ENCODE results near the gene CNMD.

- TF ChIP-seq, protein P1, sequence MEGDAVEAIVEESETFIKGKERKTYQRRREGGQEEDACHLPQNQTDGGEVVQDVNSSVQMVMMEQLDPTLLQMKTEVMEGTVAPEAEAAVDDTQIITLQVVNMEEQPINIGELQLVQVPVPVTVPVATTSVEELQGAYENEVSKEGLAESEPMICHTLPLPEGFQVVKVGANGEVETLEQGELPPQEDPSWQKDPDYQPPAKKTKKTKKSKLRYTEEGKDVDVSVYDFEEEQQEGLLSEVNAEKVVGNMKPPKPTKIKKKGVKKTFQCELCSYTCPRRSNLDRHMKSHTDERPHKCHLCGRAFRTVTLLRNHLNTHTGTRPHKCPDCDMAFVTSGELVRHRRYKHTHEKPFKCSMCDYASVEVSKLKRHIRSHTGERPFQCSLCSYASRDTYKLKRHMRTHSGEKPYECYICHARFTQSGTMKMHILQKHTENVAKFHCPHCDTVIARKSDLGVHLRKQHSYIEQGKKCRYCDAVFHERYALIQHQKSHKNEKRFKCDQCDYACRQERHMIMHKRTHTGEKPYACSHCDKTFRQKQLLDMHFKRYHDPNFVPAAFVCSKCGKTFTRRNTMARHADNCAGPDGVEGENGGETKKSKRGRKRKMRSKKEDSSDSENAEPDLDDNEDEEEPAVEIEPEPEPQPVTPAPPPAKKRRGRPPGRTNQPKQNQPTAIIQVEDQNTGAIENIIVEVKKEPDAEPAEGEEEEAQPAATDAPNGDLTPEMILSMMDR (IDR thresholded peaks at IDR 0.05), result peak; percentile 67
- no peak for TF ChIP-seq MXI1 (IDR thresholded peaks at IDR 0.05; ENCODE audit: low read depth, low read length)
Observed at GRCh38 chr13:52665325-52665724, 74.3 kb downstream of the CNMD start.
